Activated naive CD8-positive, alpha-beta T cell (primary cell): ENCODE measurements around the gene PCDH15.
"Not testable (repeated sequence)": the region's sequence is repeated elsewhere in the genome, so short reads cannot be mapped to it uniquely, and the experiment has no call there.

Experiments
- H3K27ac Mint-ChIP-seq: one replicate; pipeline ENCODE4 v1.8.0; 2021; ENCODE audit warnings: mixed read lengths
- H3K27me3 Mint-ChIP-seq: one replicate; pipeline ENCODE4 v1.8.0; 2021; ENCODE audit warnings: mixed read lengths
- H3K36me3 Mint-ChIP-seq: one replicate; pipeline ENCODE4 v1.8.0; 2021; ENCODE audit warnings: mixed read lengths
- H3K4me1 Mint-ChIP-seq: one replicate; pipeline ENCODE4 v1.8.0; 2021; ENCODE audit warnings: low read depth, mixed read lengths
- H3K4me3 Mint-ChIP-seq: one replicate; pipeline ENCODE4 v1.8.0; 2021; ENCODE audit warnings: mild to moderate bottlenecking, mixed read lengths
- H3K9me3 Mint-ChIP-seq: one replicate; pipeline ENCODE4 v1.8.0; 2021; ENCODE audit warnings: low read depth, mixed read lengths

The PCDH15 gene

DNA sequence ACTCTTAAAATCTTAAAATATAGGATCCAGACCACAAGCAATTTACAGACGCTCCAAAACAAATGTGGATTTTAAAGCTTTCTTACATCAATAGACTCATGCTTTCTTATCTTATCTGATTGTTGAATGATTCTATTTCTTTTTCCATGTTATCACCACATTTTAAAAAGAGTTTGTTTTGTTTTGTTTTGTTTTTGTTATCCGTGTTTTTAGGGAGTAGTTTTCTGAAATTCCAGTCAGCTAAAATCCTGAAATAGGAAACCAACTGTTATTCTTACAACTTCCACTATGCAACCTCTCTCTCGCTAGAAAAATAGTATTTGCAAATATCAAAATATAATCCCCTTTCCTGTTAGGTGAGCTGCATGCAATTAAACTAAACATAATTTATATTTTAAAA lies 251.0 kb downstream of the PCDH15 start:
- Mint-ChIP-seq H3K36me3 (no peaks in the 10 kb centered on the region), H3K4me1 (no peaks in the 10 kb centered on the region), H3K27me3 (no peaks in the 10 kb centered on the region), H3K4me3 (no peak overlapping the region), H3K27ac (no peak overlapping the region), H3K9me3 (no peaks in the 10 kb centered on the region)

DNA sequence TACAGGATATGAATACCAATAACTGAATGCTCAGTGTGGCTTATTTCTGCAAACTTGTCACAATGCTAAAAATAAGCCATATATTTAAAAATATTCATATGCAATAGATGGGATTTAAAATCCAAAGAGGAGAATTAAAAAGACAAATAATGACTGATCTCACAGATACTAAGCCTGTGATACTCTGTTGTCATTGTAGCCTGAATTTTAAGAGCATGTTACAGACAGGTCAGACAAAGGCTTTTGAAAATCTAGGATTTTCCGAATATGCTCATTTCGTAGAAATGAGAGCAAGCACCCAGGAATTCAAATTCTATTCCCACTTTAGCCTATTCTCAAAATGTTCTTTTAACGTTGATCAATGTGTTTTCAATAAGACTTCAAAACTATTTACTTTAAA lies 269.7 kb downstream of the PCDH15 start:
- Mint-ChIP-seq H3K4me3 (no peak overlapping the region), H3K36me3 (no peaks in the 10 kb centered on the region), H3K27ac (no peak overlapping the region), H3K27me3 (no peaks in the 10 kb centered on the region), H3K4me1 (no peaks in the 10 kb centered on the region), H3K9me3 (peaks cover 10% of the 10 kb centered on the region)

DNA sequence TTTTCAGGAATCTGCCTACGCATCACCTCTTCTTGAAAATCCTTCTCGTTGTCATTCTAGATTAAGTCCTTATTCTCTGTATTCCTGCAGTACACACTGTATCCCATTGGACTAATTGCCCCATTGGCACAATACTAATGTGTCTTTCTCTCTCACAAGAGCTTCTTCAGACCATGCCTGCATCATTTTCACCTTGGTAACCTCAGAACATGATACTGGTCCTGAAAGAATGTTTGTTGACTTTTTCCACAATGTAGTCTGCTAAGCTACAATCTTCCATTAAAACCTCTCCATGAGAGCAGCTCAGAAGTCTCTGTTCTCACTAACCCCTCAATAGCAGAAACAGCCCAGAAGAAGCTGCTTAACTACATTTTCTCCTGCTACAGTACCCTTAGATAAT lies 270.7 kb downstream of the PCDH15 start:
- H3K27me3 Mint-ChIP-seq = no peaks in the 10 kb centered on the region
- H3K4me1 Mint-ChIP-seq = no peaks in the 10 kb centered on the region

DNA sequence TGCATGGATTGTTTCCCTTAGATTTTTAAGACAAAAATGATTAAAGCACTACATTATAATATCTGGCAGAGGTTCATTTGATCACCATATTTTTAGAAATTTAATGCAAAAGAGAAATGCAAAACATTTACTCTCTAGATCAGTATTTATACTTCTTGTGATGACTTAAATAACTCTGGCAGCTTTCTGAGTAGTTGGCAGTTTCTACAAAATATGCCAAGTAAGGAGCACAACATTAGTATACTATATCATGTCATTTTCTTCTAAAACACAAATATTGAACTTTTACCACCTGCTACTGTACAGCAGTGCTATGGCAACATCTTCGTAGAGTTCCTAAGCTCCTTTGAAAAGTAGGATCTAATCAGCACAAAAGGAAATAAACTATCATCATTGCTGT lies 275.2 kb downstream of the PCDH15 start:
- H3K36me3 Mint-ChIP-seq = no peaks in the 10 kb centered on the region
- no peak overlapping the region for H3K4me3 Mint-ChIP-seq
- no peaks in the 10 kb centered on the region for H3K4me1 Mint-ChIP-seq
- H3K9me3 Mint-ChIP-seq = peaks cover 9% of the 10 kb centered on the region
- no peak overlapping the region for H3K27ac Mint-ChIP-seq
- H3K27me3 Mint-ChIP-seq = no peaks in the 10 kb centered on the region

More for the DNA sequence above, 270.7 kb downstream of the PCDH15 start:
- Mint-ChIP-seq H3K9me3 (peaks cover 10% of the 10 kb centered on the region), H3K4me3 (no peak overlapping the region), H3K36me3 (no peaks in the 10 kb centered on the region), H3K27ac (no peak overlapping the region)

DNA sequence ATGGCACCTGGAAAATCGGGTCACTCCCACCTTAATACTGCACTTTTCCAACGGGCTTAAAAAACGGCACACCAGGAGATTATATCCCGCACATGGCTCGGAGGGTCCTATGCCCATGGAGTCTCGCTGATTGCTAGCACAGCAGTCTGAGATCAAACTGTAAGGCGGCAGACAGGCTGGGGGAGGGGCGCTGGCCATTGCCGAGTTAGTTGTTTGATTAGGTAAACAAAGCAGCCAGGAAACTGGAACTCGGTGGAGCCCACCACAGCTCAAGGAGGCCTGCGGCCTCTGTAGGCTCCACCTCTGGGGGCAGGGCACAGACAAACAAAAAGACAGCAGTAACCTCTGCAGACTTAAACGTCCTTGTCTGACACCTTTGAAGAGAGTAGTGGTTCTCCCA lies 285.8 kb downstream of the PCDH15 start:
- H3K4me3 Mint-ChIP-seq, H3K4me1 Mint-ChIP-seq, H3K27ac Mint-ChIP-seq, H3K9me3 Mint-ChIP-seq, H3K27me3 Mint-ChIP-seq, H3K36me3 Mint-ChIP-seq: not testable (repeated sequence)

DNA sequence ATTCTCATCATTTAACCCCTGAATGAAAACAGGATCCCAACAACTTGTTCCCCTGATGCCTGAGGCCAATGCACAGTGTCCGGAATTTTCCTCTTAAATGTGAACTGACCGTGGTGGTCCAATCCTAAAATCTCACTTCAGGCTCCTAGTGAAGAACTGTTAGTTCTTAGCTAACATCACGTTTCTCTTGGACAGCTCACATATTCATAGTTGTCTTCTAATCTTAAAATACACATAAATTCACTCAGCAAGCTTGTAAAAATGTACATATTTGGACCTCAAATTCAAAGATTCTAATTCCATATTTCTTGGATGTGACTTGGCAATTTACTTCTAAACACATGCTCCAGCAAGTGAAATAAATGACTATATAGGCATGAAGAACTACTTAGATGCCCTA lies 297.2 kb downstream of the PCDH15 start:
- Mint-ChIP-seq H3K36me3 (no peaks in the 10 kb centered on the region), H3K27ac (no peak overlapping the region), H3K4me3 (no peak overlapping the region), H3K4me1 (no peaks in the 10 kb centered on the region), H3K9me3 (peaks cover 8% of the 10 kb centered on the region), H3K27me3 (no peaks in the 10 kb centered on the region)

DNA sequence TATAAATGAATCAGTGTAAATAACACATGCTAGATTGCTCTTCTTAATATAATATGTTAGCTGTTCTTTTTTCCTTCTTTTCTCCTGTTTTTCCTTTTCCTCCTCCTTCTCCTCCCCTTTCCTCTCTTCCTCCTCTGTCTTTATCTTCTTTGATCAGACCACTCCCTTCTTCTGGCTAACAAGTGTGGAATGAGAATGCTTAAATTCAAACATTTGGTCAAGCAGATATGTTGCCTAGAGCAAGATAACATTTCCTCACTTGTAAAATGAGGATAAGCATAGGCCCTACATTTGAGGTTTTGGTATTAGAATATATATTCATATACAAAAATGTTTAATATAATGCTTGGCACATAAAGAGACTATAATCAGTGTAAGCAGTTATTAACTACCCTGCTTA lies 299.1 kb downstream of the PCDH15 start:
- Mint-ChIP-seq H3K9me3 (peaks cover 8% of the 10 kb centered on the region), H3K27ac (no peak overlapping the region), H3K4me3 (no peak overlapping the region), H3K27me3 (no peaks in the 10 kb centered on the region), H3K4me1 (no peaks in the 10 kb centered on the region), H3K36me3 (no peaks in the 10 kb centered on the region)

DNA sequence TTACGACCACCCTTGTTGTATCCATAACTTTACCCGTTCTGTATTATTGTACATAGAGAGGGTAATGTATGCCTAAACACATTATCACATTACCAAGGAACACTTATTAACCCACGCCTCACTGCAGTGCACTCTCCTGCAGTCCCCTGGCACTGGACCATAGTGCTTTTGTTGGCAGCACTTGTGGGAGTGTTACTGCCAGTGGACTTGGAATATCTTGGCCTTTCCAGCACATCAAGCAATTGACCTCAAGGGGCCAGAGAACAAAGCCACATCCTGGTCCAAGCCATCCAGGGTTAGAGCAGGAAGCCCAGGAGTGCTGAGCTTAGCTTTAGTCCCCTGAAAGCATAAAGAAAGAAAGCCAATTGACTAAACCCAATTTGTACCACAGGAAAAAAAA lies 304.2 kb downstream of the PCDH15 start:
- Mint-ChIP-seq H3K4me1 (no peaks in the 10 kb centered on the region), H3K4me3 (no peak overlapping the region), H3K36me3 (no peaks in the 10 kb centered on the region), H3K9me3 (peaks cover 14% of the 10 kb centered on the region), H3K27ac (no peak overlapping the region), H3K27me3 (no peaks in the 10 kb centered on the region)

DNA sequence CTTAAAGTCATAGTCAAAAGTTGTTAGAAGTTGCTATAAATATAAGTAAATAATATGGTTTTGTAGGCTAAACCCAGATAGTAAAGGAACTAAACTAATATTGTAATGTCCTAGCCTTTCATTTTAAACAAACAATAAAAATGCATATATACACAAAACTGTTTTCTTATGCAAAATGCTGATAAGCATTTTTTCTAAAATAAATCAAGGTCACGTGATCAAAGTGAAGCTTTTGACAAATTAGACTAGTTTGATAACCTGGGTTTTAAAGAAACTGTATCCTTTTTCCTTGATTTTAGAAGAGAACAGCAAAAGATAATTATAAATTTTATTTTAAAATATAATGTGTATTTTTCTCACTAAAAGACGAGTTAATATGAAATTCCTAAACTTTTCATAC lies 313.3 kb downstream of the PCDH15 start:
- no peaks in the 10 kb centered on the region for H3K36me3 Mint-ChIP-seq
- H3K27me3 Mint-ChIP-seq = no peaks in the 10 kb centered on the region
- H3K27ac Mint-ChIP-seq = no peak overlapping the region
- no peak overlapping the region for H3K4me3 Mint-ChIP-seq
- peaks cover 3% of the 10 kb centered on the region for H3K9me3 Mint-ChIP-seq
- no peaks in the 10 kb centered on the region for H3K4me1 Mint-ChIP-seq

DNA sequence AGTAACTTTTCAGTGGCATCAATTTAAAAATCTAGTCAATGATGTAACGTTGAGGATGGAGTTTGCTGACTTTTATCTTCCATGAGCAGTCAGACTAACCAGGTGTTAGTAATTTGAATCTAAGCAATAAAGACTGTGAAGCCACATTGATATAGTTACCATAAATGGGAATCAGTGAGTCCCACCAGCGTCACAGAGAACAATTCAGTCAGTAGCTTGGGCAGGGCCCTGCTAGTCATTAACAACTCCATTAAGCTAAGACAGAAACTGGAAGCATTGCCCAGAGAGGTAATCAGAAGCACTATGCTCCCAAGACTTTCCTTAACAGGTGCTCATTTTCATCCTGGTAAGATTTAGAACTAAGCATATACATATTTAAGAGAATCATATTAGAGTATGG lies 315.1 kb downstream of the PCDH15 start:
- Mint-ChIP-seq H3K9me3 (peaks cover 3% of the 10 kb centered on the region), H3K4me1 (no peaks in the 10 kb centered on the region), H3K27ac (no peak overlapping the region), H3K4me3 (no peak overlapping the region), H3K36me3 (no peaks in the 10 kb centered on the region), H3K27me3 (no peaks in the 10 kb centered on the region)

DNA sequence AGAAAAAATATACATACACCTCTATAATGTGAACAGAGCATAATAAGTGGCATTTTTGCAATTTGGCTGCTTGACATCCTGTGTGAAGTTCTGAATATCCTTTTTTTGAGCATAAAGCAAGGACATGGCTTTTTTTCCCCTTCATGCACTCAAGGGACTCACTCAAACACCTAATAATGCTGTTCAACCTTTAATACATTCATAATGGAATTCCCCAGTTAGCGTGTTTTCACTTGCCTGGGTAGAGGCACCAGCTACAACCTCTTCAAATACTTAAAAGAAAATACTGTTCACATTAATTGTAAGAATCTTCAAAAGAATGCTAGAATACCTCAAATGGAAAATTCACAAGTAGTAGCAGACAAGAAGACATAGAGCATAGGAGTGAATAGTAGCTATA lies 316.8 kb downstream of the PCDH15 start:
- Mint-ChIP-seq H3K4me1 (no peaks in the 10 kb centered on the region), H3K27ac (no peak overlapping the region), H3K27me3 (no peaks in the 10 kb centered on the region), H3K9me3 (peaks cover 3% of the 10 kb centered on the region), H3K4me3 (no peak overlapping the region), H3K36me3 (no peaks in the 10 kb centered on the region)

DNA sequence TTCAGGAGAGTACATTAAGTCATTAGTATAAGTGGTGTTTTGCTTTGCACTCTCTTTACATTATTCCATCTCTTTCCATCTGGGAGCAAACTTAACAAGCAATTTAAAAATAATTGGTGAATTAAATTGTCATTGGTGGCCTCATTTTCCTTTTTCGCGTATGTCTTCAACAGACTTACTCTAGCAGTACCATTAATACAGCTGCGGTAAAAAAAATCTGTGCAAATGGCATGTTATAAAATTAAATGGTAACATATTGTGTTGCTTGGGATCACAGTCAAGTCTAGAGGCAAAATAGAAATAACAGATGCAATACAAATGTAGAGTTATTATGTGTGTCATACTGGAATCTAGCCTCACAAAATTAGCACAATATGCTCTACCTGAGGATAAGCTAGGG lies 322.4 kb downstream of the PCDH15 start:
- H3K27ac Mint-ChIP-seq = no peak overlapping the region
- no peaks in the 10 kb centered on the region for H3K4me1 Mint-ChIP-seq
- H3K4me3 Mint-ChIP-seq = no peak overlapping the region
- H3K27me3 Mint-ChIP-seq = no peaks in the 10 kb centered on the region
- peaks cover 6% of the 10 kb centered on the region for H3K9me3 Mint-ChIP-seq
- H3K36me3 Mint-ChIP-seq = no peaks in the 10 kb centered on the region

DNA sequence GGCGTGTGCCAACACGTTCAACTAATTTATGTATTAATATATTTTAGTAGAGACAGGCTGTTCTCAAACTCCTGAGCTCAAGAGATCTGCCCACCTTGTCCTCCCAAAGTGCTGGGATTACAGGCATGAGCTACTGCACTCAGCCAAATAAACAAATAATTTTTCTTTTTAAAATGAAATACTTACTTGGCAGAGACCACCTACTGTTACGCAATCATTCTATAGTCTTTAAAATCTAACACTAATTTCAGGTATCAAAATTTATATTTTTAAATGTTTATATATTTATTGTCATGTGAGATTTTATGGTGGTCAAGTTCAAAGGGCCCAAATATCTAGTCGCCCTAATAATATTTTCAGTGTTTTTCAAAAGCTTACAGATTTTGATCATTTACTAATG lies 323.3 kb downstream of the PCDH15 start:
- Mint-ChIP-seq H3K4me1 (no peaks in the 10 kb centered on the region), H3K9me3 (peaks cover 6% of the 10 kb centered on the region), H3K4me3 (no peak overlapping the region), H3K27ac (no peak overlapping the region), H3K36me3 (no peaks in the 10 kb centered on the region), H3K27me3 (no peaks in the 10 kb centered on the region)

DNA sequence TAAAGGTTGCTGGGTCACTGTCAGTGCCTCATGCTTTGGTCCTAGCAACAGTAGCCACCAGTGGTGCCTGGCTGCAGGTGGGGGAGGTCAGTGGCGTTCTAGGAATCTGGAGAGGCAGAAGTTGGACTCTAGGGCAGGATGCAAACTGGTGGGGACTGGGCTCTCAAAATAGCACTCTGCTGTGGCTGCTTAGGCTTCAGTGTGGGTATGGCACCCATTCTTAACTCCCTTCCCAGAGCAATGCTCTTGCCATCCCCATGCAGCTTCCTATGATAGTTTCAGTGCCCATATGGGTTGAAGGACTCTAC lies 330.8 kb downstream of the PCDH15 start:
- no peaks in the 10 kb centered on the region for H3K27me3 Mint-ChIP-seq
- no peaks in the 10 kb centered on the region for H3K36me3 Mint-ChIP-seq
- H3K9me3 Mint-ChIP-seq = no peaks in the 10 kb centered on the region
- no peak overlapping the region for H3K4me3 Mint-ChIP-seq
- H3K27ac Mint-ChIP-seq = no peak overlapping the region
- H3K4me1 Mint-ChIP-seq = no peaks in the 10 kb centered on the region

DNA sequence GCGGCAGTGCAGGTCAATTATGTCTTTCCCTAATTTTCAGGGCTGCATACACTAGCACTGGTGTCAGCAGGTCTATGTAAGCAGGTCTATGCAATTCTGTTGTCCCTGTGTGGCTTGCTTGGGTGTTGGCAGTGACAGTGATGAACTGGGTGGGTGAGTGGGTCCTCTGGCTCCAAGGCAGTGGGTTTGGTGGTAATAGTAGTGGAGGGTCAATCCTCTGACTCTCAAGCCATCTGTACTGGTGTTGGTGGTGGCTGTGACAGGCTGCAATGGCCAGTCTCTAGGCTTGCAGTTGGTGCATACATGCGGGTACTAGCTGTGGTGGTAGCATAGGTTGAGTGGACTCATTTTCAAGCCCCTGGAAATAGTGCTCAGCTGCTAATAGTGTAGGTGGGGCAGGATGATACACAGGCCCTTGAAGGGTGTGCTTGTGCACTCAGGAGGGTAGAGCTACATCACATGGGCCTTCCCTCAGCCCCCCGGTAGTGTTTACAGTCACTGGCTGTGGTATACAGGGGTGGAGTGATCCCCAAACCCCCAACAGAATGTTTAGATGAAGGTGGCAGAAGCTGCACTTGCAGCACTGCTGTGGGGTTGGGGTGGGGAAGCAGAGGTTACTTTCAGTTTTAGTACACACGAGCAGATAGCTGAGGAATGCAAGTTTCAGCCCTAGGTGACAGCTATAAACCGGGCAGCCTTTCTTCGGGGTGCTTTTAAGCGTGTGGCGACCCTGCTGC lies 331.3 kb downstream of the PCDH15 start:
- Mint-ChIP-seq H3K4me1 (no peaks in the 10 kb centered on the region), H3K27me3 (no peaks in the 10 kb centered on the region), H3K36me3 (no peaks in the 10 kb centered on the region), H3K4me3 (no peak overlapping the region), H3K27ac (no peak overlapping the region), H3K9me3 (no peaks in the 10 kb centered on the region)

DNA sequence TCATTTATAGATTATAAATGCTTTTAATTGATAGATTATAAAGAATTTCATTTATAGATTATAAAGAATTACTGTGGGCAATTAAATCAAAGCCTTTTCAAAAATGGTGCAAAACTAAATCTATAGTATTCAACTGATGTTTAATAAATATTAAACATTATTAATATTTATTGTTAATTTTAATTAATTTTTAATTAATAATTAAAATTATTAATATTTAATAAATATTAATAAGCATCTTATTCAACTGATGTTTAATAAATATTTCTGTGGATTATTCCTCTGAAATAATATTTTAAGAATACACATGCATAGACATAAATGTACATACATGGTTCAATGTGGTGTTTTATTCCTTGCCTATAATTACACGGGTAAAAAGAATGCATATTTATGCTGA lies 346.8 kb downstream of the PCDH15 start:
- Mint-ChIP-seq H3K4me3 (no peak overlapping the region), H3K27me3 (no peaks in the 10 kb centered on the region), H3K36me3 (no peaks in the 10 kb centered on the region), H3K27ac (no peak overlapping the region), H3K4me1 (no peaks in the 10 kb centered on the region), H3K9me3 (peaks cover 6% of the 10 kb centered on the region)
